Stimulated activated CD8-positive, alpha-beta memory T cell treated with anti-CD3 and anti-CD28 coated beads, Interleukin-4, amount 100 ng/mL, for 48 hours (primary cell): ENCODE measurements around the gene NIPSNAP2.
"Not testable (repeated sequence)": the region's sequence is repeated elsewhere in the genome, so short reads cannot be mapped to it uniquely, and the experiment has no call there.

ENCODE experiments used
- DNase-seq: peaks from one replicate; pipeline ENCODE4 v3.0.0-alpha.2; 2020

Gene NIPSNAP2

GRCh38 chr7:55977831-55978230, 13.4 kb downstream of the NIPSNAP2 start:
- DNase-seq, result no peak

- DNase-seq, result no peak
Observed at GRCh38 chr7:55980266-55980665, 15.9 kb downstream of the NIPSNAP2 start.

GRCh38 chr7:55983537-55983936, 19.2 kb downstream of the NIPSNAP2 start:
- DNase-seq, result no peak

- no peak for DNase-seq
Observed at GRCh38 chr7:55992346-55992745, 28.0 kb downstream of the NIPSNAP2 start.

GRCh38 chr7:55996856-55997500, 32.6 kb downstream of the NIPSNAP2 start:
- no peak for DNase-seq

GRCh38 chr7:56003749-56004148, 39.4 kb downstream of the NIPSNAP2 start:
- no peak for DNase-seq

GRCh38 chr7:56007167-56007652, 42.8 kb downstream of the NIPSNAP2 start:
- no peak for DNase-seq

- DNase-seq, result no peak
Observed at GRCh38 chr7:56007891-56008290, 43.5 kb downstream of the NIPSNAP2 start.

GRCh38 chr7:56009695-56010094, 45.3 kb downstream of the NIPSNAP2 start:
- no peak for DNase-seq

- not testable (repeated sequence) for DNase-seq
Observed at GRCh38 chr7:56017015-56017414, 52.6 kb downstream of the NIPSNAP2 start.

GRCh38 chr7:56019501-56019900, 55.1 kb downstream of the NIPSNAP2 start:
- DNase-seq, result no peak

- DNase-seq, result no peak
Observed at GRCh38 chr7:56023500-56023899, 59.1 kb downstream of the NIPSNAP2 start.

- no peak for DNase-seq
Observed at GRCh38 chr7:56026538-56026937, 62.2 kb downstream of the NIPSNAP2 start.

GRCh38 chr7:56028942-56029630, 64.7 kb downstream of the NIPSNAP2 start:
- DNase-seq, result no peak

- no peak for DNase-seq
Observed at GRCh38 chr7:56030340-56030739, 66.0 kb downstream of the NIPSNAP2 start.

- DNase-seq, result not testable (repeated sequence)
Observed at GRCh38 chr7:56031556-56031955, 67.2 kb downstream of the NIPSNAP2 start.

GRCh38 chr7:56032578-56032977, 68.2 kb downstream of the NIPSNAP2 start:
- DNase-seq, result not testable (repeated sequence)

GRCh38 chr7:56033671-56034432, 69.5 kb downstream of the NIPSNAP2 start:
- peak; percentile 83 for DNase-seq

- DNase-seq, result no peak
Observed at GRCh38 chr7:56040730-56041129, 76.3 kb downstream of the NIPSNAP2 start.

GRCh38 chr7:56045758-56046157, 81.4 kb downstream of the NIPSNAP2 start:
- not testable (repeated sequence) for DNase-seq

GRCh38 chr7:56046721-56047445, 82.5 kb downstream of the NIPSNAP2 start:
- DNase-seq, result no peak

GRCh38 chr7:56047446-56048116, 83.2 kb downstream of the NIPSNAP2 start:
- DNase-seq, result not testable (repeated sequence)
